Gastrocnemius medialis (tissue), 4 donors: ENCODE data around the gene TOMM20.

Source experiments
- POLR2A ChIP-seq, 2 donors: fragments of 450-650 bp; IDR thresholded peaks; one replicate each; pipeline ENCODE4 v1.6.1; 2017; ENCODE audit warnings: antibody characterized with exemption in 2 of 2, mild to moderate bottlenecking in 2 of 2, moderate library complexity in 2 of 2
- TF ChIP-seq, protein P1 (sequence below), 5 experiments: fragments of 450-650 bp in 3 of 5; fragments of 200-600 bp in 2 of 5; sonication (generic) in 2 of 5; IDR thresholded peaks in 4 of 5; conservative IDR thresholded peaks in 1 of 5; 1 replicate in 4 of 5; 2 replicates in 1 of 5; pipeline ENCODE4 v1.5.1; 2016 to 2019; ENCODE audit warnings: antibody characterized with exemption in 5 of 5, mild to moderate bottlenecking in 3 of 5, moderate library complexity in 3 of 5

DNA sequence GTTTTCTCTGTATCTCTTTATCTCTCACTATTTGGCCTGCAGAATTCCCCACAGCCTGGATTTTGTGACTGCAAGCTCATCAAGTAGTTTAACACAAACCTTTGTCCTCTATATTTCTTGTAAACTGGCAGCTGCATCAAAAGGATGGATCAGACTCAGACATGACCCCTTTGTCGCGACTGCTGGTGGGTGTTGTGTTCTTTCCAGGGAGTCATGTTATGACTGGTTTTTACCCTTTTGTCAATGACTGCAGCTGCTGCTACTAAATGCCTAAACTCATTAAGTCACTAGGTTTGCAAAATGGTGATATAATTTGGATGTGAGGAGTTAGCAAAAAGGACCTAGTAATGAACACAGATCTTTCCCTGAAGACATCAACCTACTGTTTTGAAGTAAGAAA lies 10.2 kb upstream of the TOMM20 start:
- TF ChIP-seq, protein P1, sequence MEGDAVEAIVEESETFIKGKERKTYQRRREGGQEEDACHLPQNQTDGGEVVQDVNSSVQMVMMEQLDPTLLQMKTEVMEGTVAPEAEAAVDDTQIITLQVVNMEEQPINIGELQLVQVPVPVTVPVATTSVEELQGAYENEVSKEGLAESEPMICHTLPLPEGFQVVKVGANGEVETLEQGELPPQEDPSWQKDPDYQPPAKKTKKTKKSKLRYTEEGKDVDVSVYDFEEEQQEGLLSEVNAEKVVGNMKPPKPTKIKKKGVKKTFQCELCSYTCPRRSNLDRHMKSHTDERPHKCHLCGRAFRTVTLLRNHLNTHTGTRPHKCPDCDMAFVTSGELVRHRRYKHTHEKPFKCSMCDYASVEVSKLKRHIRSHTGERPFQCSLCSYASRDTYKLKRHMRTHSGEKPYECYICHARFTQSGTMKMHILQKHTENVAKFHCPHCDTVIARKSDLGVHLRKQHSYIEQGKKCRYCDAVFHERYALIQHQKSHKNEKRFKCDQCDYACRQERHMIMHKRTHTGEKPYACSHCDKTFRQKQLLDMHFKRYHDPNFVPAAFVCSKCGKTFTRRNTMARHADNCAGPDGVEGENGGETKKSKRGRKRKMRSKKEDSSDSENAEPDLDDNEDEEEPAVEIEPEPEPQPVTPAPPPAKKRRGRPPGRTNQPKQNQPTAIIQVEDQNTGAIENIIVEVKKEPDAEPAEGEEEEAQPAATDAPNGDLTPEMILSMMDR (IDR thresholded peaks at IDR 0.05 in 4 of 5, conservative IDR thresholded peaks at IDR 0.05 in 1 of 5), result no peak
- no peak for TF ChIP-seq POLR2A (IDR thresholded peaks at IDR 0.05)
